ENCODE data around the gene MPV17L2. TPM values are rescaled to one million over a fixed set of nuclear protein-coding genes. Genes with fewer than 3 reads are reported as not detected.
A peak's percentile ranks its signal among the peaks of the same experiment; 100 is the strongest.

Gene MPV17L2
- total and polyA plus RNA-seq, 8 donors = 4.9 to 14.8 (median 7.3) TPM

GRCh38 chr19:18171605-18172327, 21.3 kb upstream of the MPV17L2 start:
- H3K9me3 ChIP-seq = no peaks in the 10 kb centered on the region
- TF ChIP-seq CTCF (IDR thresholded peaks at IDR 0.05) = no peak
- no peaks in the 10 kb centered on the region for H3K27me3 ChIP-seq
- H3K36me3 ChIP-seq = peaks cover 0 to 49% of the 10 kb centered on the region in 2 donors
- H3K27ac ChIP-seq = peak overlapping the region in 1 of 2 donors; percentile 88
- intact Hi-C loops (cut with DNase I) = no loop called here
- H3K4me1 ChIP-seq = peaks cover 4 to 82% of the 10 kb centered on the region in 2 donors
- H3K4me3 ChIP-seq = no peak overlapping the region
- DNase-seq = no peak
- ATAC-seq = no peak

- H3K27me3 ChIP-seq = no peaks in the 10 kb centered on the region
- peak overlapping the region in 1 of 2 donors; percentile 76 for H3K4me3 ChIP-seq
- no peak for ATAC-seq
- H3K36me3 ChIP-seq = peaks cover 0 to 49% of the 10 kb centered on the region in 2 donors
- H3K9me3 ChIP-seq = no peaks in the 10 kb centered on the region
- H3K4me1 ChIP-seq = peaks cover 4 to 88% of the 10 kb centered on the region in 2 donors
- DNase-seq = no peak
- no peak for TF ChIP-seq CTCF (IDR thresholded peaks at IDR 0.05)
- intact Hi-C loops (cut with DNase I) = no loop called here
- peak overlapping the region; percentile 48 to 88 for H3K27ac ChIP-seq
Measured at GRCh38 chr19:18172331-18173053, 20.5 kb upstream of the MPV17L2 start.

- no peaks in the 10 kb centered on the region for H3K9me3 ChIP-seq
- peaks cover 4 to 87% of the 10 kb centered on the region in 2 donors for H3K4me1 ChIP-seq
- intact Hi-C loops (cut with DNase I) = no loop called here
- H3K36me3 ChIP-seq = peaks cover 0 to 50% of the 10 kb centered on the region in 2 donors
- H3K4me3 ChIP-seq = peak overlapping the region; percentile 58 to 76
- peak; percentile 26 for ATAC-seq
- H3K27me3 ChIP-seq = no peaks in the 10 kb centered on the region
- no peak for TF ChIP-seq CTCF (IDR thresholded peaks at IDR 0.05)
- peak overlapping the region; percentile 78 to 88 for H3K27ac ChIP-seq
- peak in 2 of 4 donors; percentile 90 to 94 for DNase-seq
Measured at GRCh38 chr19:18173054-18173571, 19.9 kb upstream of the MPV17L2 start.

- Histone ChIP-seq H3K4me3 (peak within 1 kb of the TSS; percentile 58 to 76), H3K27ac (peak within 1 kb of the TSS; percentile 78 to 88), H3K36me3 (peaks cover 0 to 50% of the 10 kb centered on the region in 2 donors), H3K9me3 (no peaks in the 10 kb centered on the region), H3K4me1 (peaks cover 4 to 81% of the 10 kb centered on the region in 2 donors), H3K27me3 (no peaks in the 10 kb centered on the region)
- no peak for TF ChIP-seq CTCF (IDR thresholded peaks at IDR 0.05)
- intact Hi-C loops (cut with DNase I) = no loop called here
- ATAC-seq (peak; percentile 85), DNase-seq (peak in 3 of 4 donors; percentile 84 to 97 (median 93))
Measured at GRCh38 chr19:18173572-18174288, 19.3 kb upstream of the MPV17L2 start, which contains the start of gene IFI30. IFI30 (plus strand) TSS chr19:18173813; CDS start chr19:18173842, 29 bp downstream.

Measured in left lung (tissue), 10 donors.